ENCODE data around the gene C20orf141.
"Not testable (repeated sequence)": the region's sequence is repeated elsewhere in the genome, so short reads cannot be mapped to it uniquely, and the experiment has no call there.

C20orf141 gene

GRCh38 chr20:2814587-2815051 lies at the start of gene C20orf141:
Gene C20orf141, plus strand, starts transcription at chr20:2814987. Its CDS starts 198 bp downstream, at chr20:2815185.
- peak; percentile 93 for DNase-seq (ENCODE audit: low spot score)

DNA sequence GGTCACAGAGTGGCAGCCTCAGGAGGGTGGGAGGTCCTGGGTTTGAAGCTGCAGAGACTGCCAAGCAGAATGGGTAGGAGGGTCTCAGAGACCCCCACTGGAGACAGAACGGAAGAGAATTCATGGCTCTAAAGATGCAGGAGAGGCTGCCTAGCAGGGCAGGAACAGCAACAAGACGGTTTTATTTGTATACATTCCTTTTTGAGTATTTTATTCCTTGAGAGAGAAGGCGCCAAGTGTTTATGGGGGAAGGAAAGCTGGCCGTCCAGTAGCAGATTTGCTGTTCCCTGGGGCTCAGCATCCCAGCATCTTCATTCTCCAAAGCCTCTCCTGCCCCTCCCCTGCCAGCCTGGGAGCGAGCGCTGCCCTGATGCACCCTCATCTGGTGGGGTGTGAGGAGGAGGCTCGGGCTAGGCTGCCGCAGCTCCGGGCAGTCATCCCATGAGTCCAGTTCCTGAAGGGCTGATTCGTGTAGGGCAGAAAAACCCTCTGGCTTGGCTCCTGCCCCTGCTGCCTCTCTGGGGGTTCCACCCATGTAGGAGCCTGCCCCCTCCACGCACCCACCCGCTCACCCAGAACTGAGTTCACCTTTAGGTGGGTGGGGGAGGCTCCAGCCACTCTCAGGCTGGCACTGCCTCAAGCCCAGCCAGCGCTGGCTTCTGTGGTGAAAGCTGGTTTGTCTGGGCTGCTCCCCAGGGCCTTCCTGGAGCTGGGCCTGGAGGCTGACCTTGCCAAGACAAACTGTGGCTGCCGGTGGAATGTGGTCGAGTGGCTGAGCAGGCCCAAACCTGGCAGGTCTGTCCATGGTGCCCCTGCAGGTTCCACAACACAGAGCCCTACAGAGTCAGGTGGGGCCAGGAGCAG lies 46.8 kb upstream of the C20orf141 start:
- DNase-seq (ENCODE audit: low spot score), result peak; percentile 72

DNA sequence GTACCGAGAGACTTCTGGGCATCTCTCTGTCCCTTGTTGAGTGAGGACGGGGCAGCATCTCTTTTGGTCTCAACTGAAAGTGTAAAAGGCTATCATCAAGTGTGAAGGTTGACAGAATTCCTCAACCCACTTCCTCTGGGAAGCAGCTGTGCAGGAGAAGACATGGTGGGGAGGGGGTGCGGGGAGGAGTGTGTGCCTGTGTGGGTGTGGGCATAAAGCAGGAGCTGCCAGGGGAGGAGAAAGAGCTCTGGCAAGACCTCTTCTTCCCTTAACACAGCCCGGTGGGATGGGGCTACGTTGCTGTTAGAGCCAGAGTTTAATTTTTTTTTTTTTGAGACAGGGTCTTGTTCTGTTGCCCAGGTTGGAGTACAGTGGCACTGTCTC lies 46.2 kb upstream of the C20orf141 start:
- DNase-seq (ENCODE audit: low spot score), result no peak

DNA sequence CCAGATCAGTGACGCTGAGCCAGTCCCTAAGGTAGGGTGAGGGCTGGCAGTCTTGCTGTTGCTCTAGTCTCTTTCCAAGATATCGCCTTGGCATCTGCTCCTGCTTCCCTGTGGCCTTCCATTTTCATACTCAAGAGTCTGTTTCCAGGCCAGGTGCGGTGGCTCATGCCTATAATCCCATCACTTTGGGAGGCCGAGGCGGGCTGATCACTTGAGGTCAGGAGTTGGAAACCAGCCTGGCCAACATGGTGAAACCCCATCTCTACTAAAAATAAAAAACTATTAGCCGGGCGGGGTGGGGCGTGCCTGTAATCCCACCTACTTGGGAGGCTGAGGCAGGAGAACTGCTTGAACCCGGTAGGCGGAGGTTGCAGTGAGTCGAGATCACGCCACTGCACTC lies 44.7 kb upstream of the C20orf141 start:
- not testable (repeated sequence) for DNase-seq (ENCODE audit: low spot score)

GRCh38 chr20:2771631-2772080 lies 43.1 kb upstream of the C20orf141 start:
- no peak for DNase-seq (ENCODE audit: low spot score)

- DNase-seq (ENCODE audit: low spot score), result no peak
Measured at GRCh38 chr20:2773812-2774211, 41.0 kb upstream of the C20orf141 start.

DNA sequence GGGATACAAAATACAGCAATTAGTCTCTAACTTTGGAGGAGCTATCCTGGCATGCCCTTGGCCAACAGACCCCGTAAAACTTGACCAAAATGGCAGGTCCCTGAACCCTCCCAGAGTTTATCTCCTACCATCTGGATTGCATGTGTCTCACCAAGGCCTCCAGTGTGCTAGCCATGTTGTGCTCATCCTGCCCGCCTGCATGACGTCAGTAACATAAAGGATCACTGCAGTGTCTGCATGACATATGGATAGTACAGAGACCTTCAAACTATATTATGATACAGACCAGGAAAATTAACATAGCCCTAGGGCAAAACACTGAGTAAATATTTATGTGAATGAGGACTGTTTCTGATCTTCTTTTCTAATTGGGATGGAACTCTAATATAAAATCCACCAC lies 39.6 kb upstream of the C20orf141 start:
- DNase-seq (ENCODE audit: low spot score), result no peak

DNA sequence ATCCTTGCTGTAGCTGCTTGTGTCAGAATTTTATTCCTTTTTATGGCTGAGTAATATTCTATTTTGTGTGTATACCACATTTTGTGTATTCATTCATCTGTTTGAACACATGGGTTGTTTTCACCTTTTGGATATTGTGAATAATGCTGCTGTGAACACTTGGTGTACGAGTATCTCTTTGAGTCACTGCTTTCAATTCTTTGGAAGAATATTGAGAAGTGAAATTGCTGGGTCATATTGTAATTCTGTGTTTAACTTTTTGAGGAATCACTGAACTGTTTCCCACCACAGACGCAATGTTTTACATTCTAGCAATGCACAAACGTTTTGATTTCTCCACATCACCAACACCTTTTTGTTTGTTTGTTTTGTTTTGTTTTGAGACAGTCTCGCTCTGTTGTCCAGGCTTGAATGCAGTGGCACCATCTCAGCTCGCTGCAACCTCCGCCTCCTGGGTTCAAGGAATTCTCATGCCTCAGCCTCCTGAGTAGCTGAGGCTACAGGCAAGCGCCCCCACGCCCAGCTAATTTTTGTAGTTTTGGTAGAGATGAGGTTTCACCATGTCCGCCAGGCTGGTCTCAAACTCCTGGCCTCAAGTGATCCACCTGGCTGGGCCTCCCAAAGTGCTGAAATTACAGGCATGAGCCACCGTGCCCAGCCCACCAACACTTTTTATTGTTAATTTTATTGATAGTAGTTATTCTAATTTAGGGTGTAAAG lies 36.0 kb upstream of the C20orf141 start:
- DNase-seq (ENCODE audit: low spot score), result no peak

DNA sequence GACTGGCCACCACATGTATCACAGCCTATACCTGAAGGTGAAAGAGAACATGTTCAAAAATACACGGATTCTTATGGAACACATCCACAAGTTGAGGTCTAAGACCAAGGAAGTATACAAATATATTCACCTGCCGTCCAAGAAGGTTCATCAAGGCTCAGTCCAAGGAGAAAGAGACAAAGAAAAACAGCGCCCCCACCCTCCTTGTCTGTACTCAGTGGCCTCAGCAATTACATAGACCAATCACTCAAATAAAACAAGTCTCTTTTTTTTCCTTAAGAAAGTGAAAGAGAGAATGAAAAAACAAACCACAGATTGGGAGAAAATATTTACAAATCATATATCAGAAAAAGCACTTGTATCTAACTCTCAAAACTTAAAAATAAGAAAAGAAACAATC lies 33.8 kb upstream of the C20orf141 start:
- no peak for DNase-seq (ENCODE audit: low spot score)

DNA sequence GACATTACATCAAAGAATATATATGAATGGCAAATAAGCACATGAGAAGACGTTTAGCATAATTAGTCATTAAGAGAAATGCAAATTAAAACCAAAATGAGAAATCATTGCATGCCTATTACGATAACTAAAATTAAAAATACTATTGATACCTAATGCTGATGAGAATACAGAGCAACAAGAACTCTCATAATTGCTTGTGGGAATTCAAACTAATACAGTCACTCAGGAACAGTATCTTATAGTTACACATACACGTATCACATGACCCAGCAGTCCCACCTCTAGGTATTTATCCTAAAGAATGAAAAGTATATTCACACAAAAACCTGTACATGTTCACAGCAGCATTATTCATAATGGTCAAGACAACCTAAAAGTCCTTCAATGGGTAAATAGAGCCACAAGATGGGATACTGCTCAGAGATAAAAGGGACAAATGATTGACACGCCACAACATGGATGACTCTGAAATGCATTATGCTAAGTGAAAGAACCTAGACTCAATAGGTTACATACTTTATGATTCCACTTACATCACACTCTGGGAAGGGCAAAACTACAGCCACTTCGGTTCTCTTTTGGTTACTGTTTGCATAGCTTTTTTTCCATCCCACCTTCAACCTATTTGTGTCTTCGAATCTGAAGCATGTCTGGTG lies 30.8 kb upstream of the C20orf141 start:
- DNase-seq (ENCODE audit: low spot score), result no peak

DNA sequence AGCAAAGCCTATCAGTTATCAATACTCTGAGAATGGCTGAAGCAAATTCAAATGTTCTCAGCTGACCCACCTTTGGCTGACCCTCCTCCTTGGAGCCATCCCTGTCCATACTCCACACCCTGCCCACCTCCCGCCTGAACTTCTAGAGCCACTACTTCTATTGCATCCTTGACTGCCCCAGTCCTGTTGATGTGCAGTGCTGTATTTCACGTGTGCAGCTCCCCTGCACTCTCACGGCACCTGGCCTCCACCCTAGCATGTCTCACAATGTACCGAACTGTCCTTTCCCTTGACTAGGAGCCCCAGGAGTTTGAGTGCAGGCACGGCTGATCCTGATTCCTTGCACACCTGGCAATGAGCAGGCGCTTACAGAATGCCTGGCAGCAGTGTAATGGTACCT lies 21.3 kb upstream of the C20orf141 start:
- DNase-seq (ENCODE audit: low spot score), result no peak

- no peak for DNase-seq (ENCODE audit: low spot score)
Measured at GRCh38 chr20:2794202-2794748, 20.5 kb upstream of the C20orf141 start.

- no peak for DNase-seq (ENCODE audit: low spot score)
Measured at GRCh38 chr20:2794866-2795447, 19.8 kb upstream of the C20orf141 start.

DNA sequence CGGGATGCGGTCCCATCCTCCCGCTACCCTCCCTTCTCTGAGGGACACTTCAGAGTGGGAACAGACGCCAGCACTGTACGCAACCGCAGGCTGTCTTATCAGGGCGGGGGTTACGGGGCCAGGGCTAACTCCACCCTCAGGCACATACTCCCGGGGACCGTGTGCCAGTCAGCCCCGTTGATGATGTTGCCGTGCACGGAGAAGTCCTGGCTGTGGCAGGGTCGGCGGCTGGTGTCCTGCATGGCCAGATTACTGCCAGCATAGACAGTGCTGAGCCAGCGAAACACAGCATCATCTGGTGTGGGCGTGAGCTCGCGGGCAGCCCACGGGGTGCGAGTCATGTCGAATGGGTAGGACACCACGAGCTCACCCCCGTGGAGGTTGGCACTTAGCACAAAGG lies 19.3 kb upstream of the C20orf141 start:
- no peak for DNase-seq (ENCODE audit: low spot score)

GRCh38 chr20:2796011-2796660 lies 18.7 kb upstream of the C20orf141 start:
- no peak for DNase-seq (ENCODE audit: low spot score)

DNA sequence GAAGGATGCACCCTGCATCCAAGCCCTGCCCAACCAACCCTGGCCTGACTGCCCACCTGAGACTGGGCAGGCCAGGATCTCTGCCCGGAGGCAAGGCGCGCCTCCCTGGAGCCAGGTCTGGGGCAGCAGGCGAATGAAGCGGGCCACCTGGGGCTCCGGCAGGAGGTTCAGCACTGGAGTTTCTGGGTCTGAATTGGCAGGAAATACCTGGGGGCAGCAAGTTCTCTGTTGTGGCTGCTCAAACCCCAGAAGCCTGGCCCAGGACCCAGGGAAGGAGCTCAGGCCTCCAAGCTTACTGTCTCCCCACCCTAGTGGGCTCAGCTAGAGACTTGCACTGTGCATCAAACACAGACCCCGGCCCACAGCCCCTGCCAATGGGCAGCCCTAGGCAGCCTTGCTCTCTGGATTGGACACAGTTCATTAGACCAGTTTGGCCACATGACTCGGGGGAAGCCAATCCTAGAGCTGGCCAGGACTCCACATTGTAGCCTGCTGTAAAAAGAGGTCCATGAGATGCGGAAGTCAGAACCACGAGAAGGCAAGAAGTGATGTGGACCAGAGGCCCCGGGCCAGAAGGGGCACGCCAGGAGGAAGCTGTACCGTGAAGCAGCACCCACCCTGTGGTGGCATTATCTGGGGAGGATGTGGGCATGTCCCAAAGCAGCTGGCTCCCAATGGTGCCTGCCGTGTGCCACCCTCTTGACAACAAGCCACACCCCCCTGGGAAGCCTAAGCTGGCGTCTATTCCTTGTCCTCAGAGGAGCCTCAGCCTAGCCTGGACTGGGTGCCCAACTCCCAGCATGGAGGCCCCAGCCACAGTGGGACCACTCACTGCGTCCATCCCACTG lies 17.4 kb upstream of the C20orf141 start:
- DNase-seq (ENCODE audit: low spot score), result peak; percentile 12

GRCh38 chr20:2798095-2798805 lies 16.5 kb upstream of the C20orf141 start:
- no peak for DNase-seq (ENCODE audit: low spot score)

- peak; percentile 34 for DNase-seq (ENCODE audit: low spot score)
Measured at GRCh38 chr20:2798814-2799213, 16.0 kb upstream of the C20orf141 start.

- DNase-seq (ENCODE audit: low spot score), result no peak
Measured at GRCh38 chr20:2799271-2799670, 15.5 kb upstream of the C20orf141 start.
